ENCODE data around the gene OR1K1. TPM values are rescaled to one million over a fixed set of nuclear protein-coding genes. Genes with fewer than 3 reads are reported as not detected.
"Not testable (repeated sequence)": the region's sequence is repeated elsewhere in the genome, so short reads cannot be mapped to it uniquely, and the experiment has no call there.

OR1K1 gene
- total and polyA plus RNA-seq, 2 donors, result not detected

DNA sequence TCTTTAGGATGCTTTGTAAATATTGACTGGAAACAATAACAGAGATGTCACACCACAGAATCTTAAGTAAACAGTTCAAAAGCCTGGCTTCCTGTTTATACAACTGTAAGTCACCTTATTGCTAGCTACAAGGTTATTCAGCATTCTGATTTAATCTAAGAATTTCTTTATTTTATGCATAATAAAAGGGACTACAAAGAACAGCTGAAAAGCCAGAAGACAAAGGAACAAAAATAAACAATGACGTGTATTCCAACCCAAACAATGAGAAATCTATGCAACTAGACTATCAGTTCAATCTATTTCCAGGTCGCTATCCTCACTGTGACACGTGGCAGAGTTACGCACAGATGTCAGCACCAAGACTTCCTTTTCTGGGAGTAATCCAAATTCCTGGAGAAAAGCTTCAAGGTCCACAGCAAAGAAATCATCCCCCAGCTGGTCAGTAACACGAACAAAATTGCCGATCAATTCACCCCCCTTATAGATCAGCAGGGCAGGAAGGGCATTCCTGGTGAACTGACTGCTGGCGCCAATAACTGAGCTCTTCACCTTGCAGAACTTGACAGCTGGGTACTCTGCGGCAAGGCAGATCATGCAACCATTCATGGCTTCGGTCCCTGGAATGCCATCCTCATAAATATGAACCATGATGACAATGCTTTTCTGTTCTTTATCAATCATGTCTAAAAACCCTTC lies 20.0 kb downstream of the OR1K1 start:
- no peak for DNase-seq (ENCODE audit: extremely low spot score)
- peaks cover 2% of the 10 kb centered on the region for H3K36me3 ChIP-seq (ENCODE audit: insufficient read depth)
- H3K4me3 ChIP-seq (ENCODE audit: low read depth, low read length), result no peak overlapping the region
- H3K4me1 ChIP-seq (ENCODE audit: insufficient read depth), result no peaks in the 10 kb centered on the region
- H3K27ac ChIP-seq (ENCODE audit: low read depth), result no peak overlapping the region
- WGBS, result 50% methylated on average over 9 of the region's 9 CpGs

DNA sequence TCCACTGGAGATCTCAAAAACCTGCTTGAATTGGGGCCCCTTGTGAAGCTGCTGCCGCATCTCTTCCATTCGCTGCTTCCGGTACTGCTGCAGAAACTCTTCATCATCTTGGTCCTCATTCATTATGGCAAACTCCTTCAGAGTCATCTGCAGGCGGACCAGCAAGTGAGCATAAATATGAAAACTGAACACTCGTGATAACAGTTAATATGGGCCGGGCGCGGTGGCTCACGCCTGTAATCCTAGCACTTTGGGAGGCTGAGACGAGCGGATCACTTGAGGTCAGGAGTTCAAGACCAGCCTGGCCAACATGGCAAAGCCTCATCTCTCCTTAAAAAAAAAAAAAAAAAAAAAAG lies 20.5 kb downstream of the OR1K1 start:
- no peak overlapping the region for H3K4me3 ChIP-seq (ENCODE audit: low read depth, low read length)
- H3K36me3 ChIP-seq (ENCODE audit: insufficient read depth), result peaks cover 2% of the 10 kb centered on the region
- H3K27ac ChIP-seq (ENCODE audit: low read depth), result no peak overlapping the region
- no peak for DNase-seq (ENCODE audit: extremely low spot score)
- 94% methylated on average over 11 of the region's 11 CpGs for WGBS
- no peaks in the 10 kb centered on the region for H3K4me1 ChIP-seq (ENCODE audit: insufficient read depth)

- Histone ChIP-seq H3K4me1 (ENCODE audit: insufficient read depth) (no peaks in the 10 kb centered on the region), H3K27ac (ENCODE audit: low read depth) (no peak overlapping the region), H3K4me3 (ENCODE audit: low read depth, low read length) (no peak overlapping the region), H3K36me3 (ENCODE audit: insufficient read depth) (peaks cover 2% of the 10 kb centered on the region)
- DNase-seq (ENCODE audit: extremely low spot score), result no peak
- 35% methylated on average over 7 of the region's 7 CpGs for WGBS
Measured at GRCh38 chr9:122821278-122821943, 21.5 kb downstream of the OR1K1 start.

GRCh38 chr9:122822056-122822455 lies 22.1 kb downstream of the OR1K1 start:
- 79% methylated on average over 6 of the region's 6 CpGs for WGBS
- no peak for DNase-seq (ENCODE audit: extremely low spot score)
- no peaks in the 10 kb centered on the region for H3K4me1 ChIP-seq (ENCODE audit: insufficient read depth)
- peaks cover 2% of the 10 kb centered on the region for H3K36me3 ChIP-seq (ENCODE audit: insufficient read depth)
- H3K4me3 ChIP-seq (ENCODE audit: low read depth, low read length), result no peak overlapping the region
- H3K27ac ChIP-seq (ENCODE audit: low read depth), result peak overlapping the region; percentile 33

GRCh38 chr9:122822938-122823337 lies 23.0 kb downstream of the OR1K1 start:
- Histone ChIP-seq H3K27ac (ENCODE audit: low read depth) (no peak overlapping the region), H3K36me3 (ENCODE audit: insufficient read depth) (peaks cover 2% of the 10 kb centered on the region), H3K4me1 (ENCODE audit: insufficient read depth) (no peaks in the 10 kb centered on the region)

GRCh38 chr9:122827761-122828093 lies 27.8 kb downstream of the OR1K1 start:
- WGBS, result under 1% methylated on average over 8 of the region's 8 CpGs
- peak overlapping the region; percentile 89 for H3K27ac ChIP-seq (ENCODE audit: low read depth)
- no peak for DNase-seq (ENCODE audit: extremely low spot score)
- peak overlapping the region; percentile 71 for H3K4me3 ChIP-seq (ENCODE audit: low read depth, low read length)
- peaks cover under 1% of the 10 kb centered on the region for H3K36me3 ChIP-seq (ENCODE audit: insufficient read depth)
- no peaks in the 10 kb centered on the region for H3K4me1 ChIP-seq (ENCODE audit: insufficient read depth)

More at GRCh38 chr9:122822938-122823337, 23.0 kb downstream of the OR1K1 start:
- 95% methylated on average over 4 of the region's 4 CpGs for WGBS
- DNase-seq (ENCODE audit: extremely low spot score), result no peak
- no peak overlapping the region for H3K4me3 ChIP-seq (ENCODE audit: low read depth, low read length)

DNA sequence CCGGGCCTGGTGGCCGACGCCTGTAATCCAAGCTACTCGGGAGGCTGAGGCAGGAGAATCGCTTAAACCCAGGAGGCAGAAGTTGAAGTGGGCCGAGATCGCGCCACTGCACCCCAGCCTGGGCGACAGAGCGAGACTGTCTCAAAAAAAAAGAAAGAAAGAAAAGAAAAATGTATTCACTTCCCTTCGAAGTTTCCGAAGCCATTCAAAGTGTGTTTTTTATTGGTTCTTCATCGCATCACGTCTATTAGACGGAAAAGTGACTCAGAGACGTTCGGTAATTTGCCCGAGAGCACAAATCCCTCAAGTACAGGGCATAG lies 29.0 kb downstream of the OR1K1 start:
- WGBS, result 68% methylated on average over 18 of the region's 18 CpGs
- DNase-seq (ENCODE audit: extremely low spot score); H3K27ac ChIP-seq (ENCODE audit: low read depth); H3K36me3 ChIP-seq (ENCODE audit: insufficient read depth); H3K4me1 ChIP-seq (ENCODE audit: insufficient read depth): not testable (repeated sequence)
- peak overlapping the region; percentile 71 for H3K4me3 ChIP-seq (ENCODE audit: low read depth, low read length)

DNA sequence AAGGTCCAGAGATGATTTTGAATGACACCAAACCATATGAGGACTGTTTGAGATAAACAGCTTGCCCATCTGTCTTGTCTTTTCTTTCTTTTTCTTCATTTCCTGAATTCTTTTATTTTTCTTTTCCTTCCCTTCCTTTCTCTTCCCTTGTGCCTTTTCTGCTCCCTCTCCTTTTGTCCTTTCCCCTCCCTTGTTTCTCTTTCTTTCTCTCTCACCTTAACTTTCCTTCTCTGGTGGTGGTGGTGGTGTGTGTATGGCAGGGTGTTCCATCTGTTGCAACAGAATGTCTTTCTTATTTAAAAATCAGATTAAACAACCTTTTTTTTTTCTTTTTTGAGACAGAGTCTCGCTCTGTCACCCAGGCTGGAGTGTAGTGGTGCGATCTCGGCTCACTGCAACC lies 32.3 kb downstream of the OR1K1 start:
- 91% methylated on average over 3 of the region's 3 CpGs for WGBS
- no peak overlapping the region for H3K27ac ChIP-seq (ENCODE audit: low read depth)
- no peak for DNase-seq (ENCODE audit: extremely low spot score)
- no peak overlapping the region for H3K4me3 ChIP-seq (ENCODE audit: low read depth, low read length)
- no peaks in the 10 kb centered on the region for H3K4me1 ChIP-seq (ENCODE audit: insufficient read depth)
- H3K36me3 ChIP-seq (ENCODE audit: insufficient read depth), result no peaks in the 10 kb centered on the region

DNA sequence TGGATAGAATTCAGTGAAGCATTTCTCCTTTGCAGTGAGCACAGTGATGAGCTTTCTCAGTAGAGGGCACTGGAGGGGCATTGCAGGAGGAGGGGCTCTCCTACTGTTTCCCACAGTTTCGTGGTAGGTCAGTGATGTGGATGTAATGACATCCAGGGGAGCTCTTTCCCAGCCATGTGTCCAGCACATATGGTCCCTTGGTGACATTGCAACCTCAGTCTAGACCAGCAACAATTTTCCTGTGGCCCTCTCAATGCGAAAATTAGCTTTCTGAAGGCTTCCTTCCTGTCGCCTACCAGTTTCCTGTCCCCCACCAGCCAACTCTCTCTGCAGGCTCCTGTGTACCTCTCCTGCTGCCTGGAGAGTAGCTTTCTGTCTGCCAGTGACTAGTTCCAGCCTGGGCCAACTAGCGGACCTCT lies 35.4 kb downstream of the OR1K1 start:
- Histone ChIP-seq H3K4me1 (ENCODE audit: insufficient read depth) (no peaks in the 10 kb centered on the region), H3K4me3 (ENCODE audit: low read depth, low read length) (no peak overlapping the region), H3K36me3 (ENCODE audit: insufficient read depth) (no peaks in the 10 kb centered on the region), H3K27ac (ENCODE audit: low read depth) (no peak overlapping the region)
- 51% methylated on average over 4 of the region's 4 CpGs for WGBS
- no peak for DNase-seq (ENCODE audit: extremely low spot score)

GRCh38 chr9:122837266-122837850 lies 37.4 kb downstream of the OR1K1 start:
- Histone ChIP-seq H3K4me3 (ENCODE audit: low read depth, low read length) (no peak overlapping the region), H3K36me3 (ENCODE audit: insufficient read depth) (no peaks in the 10 kb centered on the region), H3K4me1 (ENCODE audit: insufficient read depth) (no peaks in the 10 kb centered on the region), H3K27ac (ENCODE audit: low read depth) (no peak overlapping the region)
- 95% methylated on average over 14 of the region's 14 CpGs for WGBS
- DNase-seq (ENCODE audit: extremely low spot score), result no peak

DNA sequence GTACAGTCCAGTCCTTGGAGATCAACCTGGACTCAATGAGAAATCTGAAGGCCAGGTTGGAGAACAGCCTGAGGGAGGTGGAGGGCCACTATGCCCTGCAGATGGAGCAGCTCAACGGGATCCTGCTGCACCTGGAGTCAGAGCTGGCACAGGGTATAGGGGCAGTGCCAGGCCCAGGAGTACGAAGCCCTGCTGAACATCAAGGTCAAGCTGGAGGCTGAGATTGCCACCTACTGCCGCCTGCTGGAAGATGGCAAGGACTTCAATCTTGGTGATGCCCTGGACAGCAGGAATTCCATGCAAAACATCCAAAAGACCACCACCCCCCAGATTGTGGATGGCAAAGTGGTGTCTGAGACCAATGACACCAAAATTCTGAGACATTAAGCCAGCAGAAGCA lies 38.5 kb downstream of the OR1K1 start:
- not testable (repeated sequence) for DNase-seq (ENCODE audit: extremely low spot score); H3K4me3 ChIP-seq (ENCODE audit: low read depth, low read length); H3K27ac ChIP-seq (ENCODE audit: low read depth); H3K4me1 ChIP-seq (ENCODE audit: insufficient read depth); H3K36me3 ChIP-seq (ENCODE audit: insufficient read depth)
- 82% methylated on average over 3 of the region's 3 CpGs for WGBS

DNA sequence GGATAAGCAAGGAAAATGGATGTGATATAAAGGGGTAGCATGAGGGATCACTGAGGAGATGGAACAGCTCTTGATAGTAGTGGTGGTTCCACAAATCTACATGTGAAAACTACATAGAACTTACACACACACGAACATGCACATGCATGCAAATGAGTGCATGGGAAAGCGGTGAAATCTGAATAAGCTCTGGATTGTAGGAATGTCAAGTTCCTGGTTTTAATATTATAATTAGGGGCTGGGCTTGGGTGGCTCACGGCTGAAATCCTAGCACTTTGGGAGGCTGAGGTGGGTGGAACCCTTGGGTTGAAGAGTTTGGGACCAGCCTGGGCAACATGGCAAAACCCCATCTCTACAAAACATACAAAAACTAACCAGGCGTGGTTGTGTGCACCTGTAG lies 41.6 kb downstream of the OR1K1 start:
- no peak for DNase-seq (ENCODE audit: extremely low spot score)
- Histone ChIP-seq H3K4me3 (ENCODE audit: low read depth, low read length) (no peak overlapping the region), H3K27ac (ENCODE audit: low read depth) (no peak overlapping the region), H3K4me1 (ENCODE audit: insufficient read depth) (no peaks in the 10 kb centered on the region), H3K36me3 (ENCODE audit: insufficient read depth) (peaks cover 2% of the 10 kb centered on the region)
- WGBS, result 72% methylated on average over 4 of the region's 4 CpGs

DNA sequence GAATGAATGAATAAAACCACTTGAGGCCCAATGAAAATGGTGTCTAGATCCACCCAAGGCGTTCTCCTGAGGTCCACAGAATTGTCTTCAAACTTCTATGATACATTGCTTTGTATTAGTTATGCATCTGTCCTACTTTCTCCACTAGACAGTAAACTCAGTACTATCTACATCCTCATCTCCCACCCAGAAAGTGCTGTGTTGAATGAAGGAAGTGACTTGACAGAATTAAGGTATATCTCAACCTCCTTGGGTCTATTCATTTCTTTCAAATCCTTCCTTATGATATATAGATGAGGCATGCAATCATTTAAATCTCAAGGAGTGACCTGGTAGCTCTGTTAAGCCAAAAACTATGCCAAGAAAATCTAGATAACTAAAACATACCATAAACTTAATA lies 44.2 kb downstream of the OR1K1 start:
- WGBS, result 100% methylated on average over 1 of the region's 1 CpG

DNA sequence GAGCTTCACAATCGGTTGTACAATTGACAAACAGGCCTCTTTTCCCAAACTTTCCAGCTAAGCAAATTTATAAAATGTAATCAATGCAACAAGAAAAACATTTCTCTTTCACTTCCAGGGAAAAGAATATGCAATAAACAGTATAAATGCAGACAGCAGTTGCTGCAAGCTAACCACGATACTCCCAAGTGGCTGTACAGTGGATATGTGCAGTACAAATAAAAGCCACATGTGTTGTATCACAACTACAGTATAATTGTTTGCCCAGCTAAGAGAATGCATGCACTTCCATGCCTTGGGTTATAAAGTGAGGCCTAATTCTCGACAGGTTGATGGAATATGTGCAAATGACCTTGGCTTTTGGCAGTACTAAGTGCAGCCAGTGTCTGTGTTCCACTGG lies 45.2 kb downstream of the OR1K1 start:
- no peak for DNase-seq (ENCODE audit: extremely low spot score)
- no peaks in the 10 kb centered on the region for H3K4me1 ChIP-seq (ENCODE audit: insufficient read depth)
- 91% methylated on average over 3 of the region's 3 CpGs for WGBS
- H3K4me3 ChIP-seq (ENCODE audit: low read depth, low read length), result no peak overlapping the region
- H3K27ac ChIP-seq (ENCODE audit: low read depth), result no peak overlapping the region
- peaks cover 2% of the 10 kb centered on the region for H3K36me3 ChIP-seq (ENCODE audit: insufficient read depth)

More for the DNA sequence above, 44.2 kb downstream of the OR1K1 start:
- Histone ChIP-seq H3K4me1 (ENCODE audit: insufficient read depth) (no peaks in the 10 kb centered on the region), H3K36me3 (ENCODE audit: insufficient read depth) (peaks cover 2% of the 10 kb centered on the region), H3K4me3 (ENCODE audit: low read depth, low read length) (no peak overlapping the region), H3K27ac (ENCODE audit: low read depth) (no peak overlapping the region)
- no peak for DNase-seq (ENCODE audit: extremely low spot score)
